Measurements from ENCODE around the gene KDELR1. TPM values are rescaled to one million over a fixed set of nuclear protein-coding genes. Genes with fewer than 3 reads are reported as not detected.

The KDELR1 gene
- total and polyA plus RNA-seq, 12 donors: 55.1 to 96.0 (median 73.2) TPM

DNA sequence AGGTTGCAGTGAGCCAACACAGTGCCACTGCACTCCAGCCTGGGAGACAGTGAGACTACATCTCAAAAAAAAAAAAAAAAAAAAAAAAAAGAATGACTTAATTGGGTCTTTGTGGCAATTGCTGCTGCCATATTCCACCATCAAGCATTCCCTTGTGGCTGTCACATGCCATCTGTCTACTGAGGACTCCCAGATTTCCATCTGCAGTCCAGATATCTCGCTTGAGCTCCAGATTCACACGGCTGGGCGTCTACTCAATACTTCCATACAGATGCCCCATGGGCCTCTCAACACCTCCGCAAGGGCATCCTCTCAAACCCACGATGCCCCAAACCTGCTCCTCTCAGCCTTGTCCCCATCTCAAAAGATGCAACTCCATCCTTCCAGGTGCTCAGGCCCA is 40.5 kb downstream of the KDELR1 start:
- Histone ChIP-seq H3K4me3 (no peak overlapping the region), H3K9me3 (no peaks in the 10 kb centered on the region), H3K36me3 (no peaks in the 10 kb centered on the region), H3K27ac (no peak overlapping the region), H3K4me1 (peaks cover 0 to 11% (median 6%) of the 10 kb centered on the region in 9 donors), H3K27me3 (no peaks in the 10 kb centered on the region)
- DNase-seq (no peak), ATAC-seq (no peak)
- intact Hi-C loops (cut with DNase I): no loop called here
- TF ChIP-seq, protein P1, sequence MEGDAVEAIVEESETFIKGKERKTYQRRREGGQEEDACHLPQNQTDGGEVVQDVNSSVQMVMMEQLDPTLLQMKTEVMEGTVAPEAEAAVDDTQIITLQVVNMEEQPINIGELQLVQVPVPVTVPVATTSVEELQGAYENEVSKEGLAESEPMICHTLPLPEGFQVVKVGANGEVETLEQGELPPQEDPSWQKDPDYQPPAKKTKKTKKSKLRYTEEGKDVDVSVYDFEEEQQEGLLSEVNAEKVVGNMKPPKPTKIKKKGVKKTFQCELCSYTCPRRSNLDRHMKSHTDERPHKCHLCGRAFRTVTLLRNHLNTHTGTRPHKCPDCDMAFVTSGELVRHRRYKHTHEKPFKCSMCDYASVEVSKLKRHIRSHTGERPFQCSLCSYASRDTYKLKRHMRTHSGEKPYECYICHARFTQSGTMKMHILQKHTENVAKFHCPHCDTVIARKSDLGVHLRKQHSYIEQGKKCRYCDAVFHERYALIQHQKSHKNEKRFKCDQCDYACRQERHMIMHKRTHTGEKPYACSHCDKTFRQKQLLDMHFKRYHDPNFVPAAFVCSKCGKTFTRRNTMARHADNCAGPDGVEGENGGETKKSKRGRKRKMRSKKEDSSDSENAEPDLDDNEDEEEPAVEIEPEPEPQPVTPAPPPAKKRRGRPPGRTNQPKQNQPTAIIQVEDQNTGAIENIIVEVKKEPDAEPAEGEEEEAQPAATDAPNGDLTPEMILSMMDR (IDR thresholded peaks at IDR 0.05): no peak
- 82 to 87% methylated on average over 5 of the region's 5 CpGs for WGBS, 2 donors

DNA sequence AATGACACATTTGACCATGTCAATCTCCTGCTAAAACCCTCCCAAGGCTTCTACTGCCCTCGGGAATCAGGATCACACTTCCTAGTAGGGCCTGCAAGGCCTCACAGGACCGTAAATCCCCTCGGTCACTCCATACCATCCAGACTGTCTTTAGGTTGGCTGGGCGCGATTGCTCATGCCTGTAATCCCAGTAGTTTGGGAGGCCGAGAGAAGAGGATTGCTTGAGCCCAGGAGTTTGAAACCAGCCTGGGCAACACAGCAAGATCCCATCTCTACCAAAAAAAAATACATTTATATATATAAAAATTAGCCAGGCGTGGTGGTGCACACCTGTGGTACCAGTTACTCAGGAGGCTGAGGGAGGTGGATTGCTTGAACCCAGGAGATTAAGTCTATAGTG is 42.6 kb downstream of the KDELR1 start:
- TF ChIP-seq, protein P1 (IDR thresholded peaks at IDR 0.05): no peak
- no peaks in the 10 kb centered on the region for H3K9me3 ChIP-seq
- DNase-seq: no peak
- H3K27ac ChIP-seq: no peak overlapping the region
- H3K4me1 ChIP-seq: peaks cover 0 to 11% (median 6%) of the 10 kb centered on the region in 9 donors
- intact Hi-C loops (cut with DNase I): no loop called here
- no peak overlapping the region for H3K4me3 ChIP-seq
- H3K27me3 ChIP-seq: no peaks in the 10 kb centered on the region
- H3K36me3 ChIP-seq: peaks cover 0 to 13% (median 0%) of the 10 kb centered on the region in 9 donors
- WGBS, 2 donors: 95% methylated on average over 7 of the region's 7 CpGs
- peak in 1 of 8 donors; percentile 10 for ATAC-seq

DNA sequence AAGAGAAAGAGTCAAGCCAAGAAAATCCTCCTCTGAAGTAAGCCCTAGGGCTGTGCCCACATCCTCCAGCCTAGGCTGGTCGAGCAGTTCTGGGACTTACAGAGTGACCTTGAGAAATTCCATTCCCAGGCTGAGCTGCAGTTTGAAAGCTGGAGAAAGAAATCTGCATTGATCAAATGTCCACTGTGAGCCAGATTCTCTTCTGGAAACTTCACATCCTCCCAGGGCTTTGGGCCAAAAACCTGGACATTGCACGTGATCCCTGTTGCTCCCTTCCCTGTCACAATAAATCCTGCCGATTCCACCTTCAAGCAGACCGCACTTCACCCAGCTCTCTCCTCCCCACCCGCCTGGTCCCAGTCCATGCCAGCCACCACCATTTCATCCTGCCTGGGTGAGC is 43.3 kb downstream of the KDELR1 start:
- intact Hi-C loops (cut with DNase I): no loop called here
- H3K27me3 ChIP-seq: no peaks in the 10 kb centered on the region
- DNase-seq (peak in 1 of 2 donors; percentile 48), ATAC-seq (peak in 7 of 8 donors; percentile 25 to 54 (median 40))
- WGBS, 2 donors: 21 to 33% methylated on average over 5 of the region's 5 CpGs
- TF ChIP-seq, protein P1 (IDR thresholded peaks at IDR 0.05): no peak
- H3K4me1 ChIP-seq: peaks cover 0 to 11% (median 6%) of the 10 kb centered on the region in 9 donors
- peak overlapping the region in 4 of 10 donors; percentile 40 to 58 (median 48) for H3K27ac ChIP-seq
- no peaks in the 10 kb centered on the region for H3K9me3 ChIP-seq
- H3K36me3 ChIP-seq: peaks cover 0 to 18% (median 0%) of the 10 kb centered on the region in 9 donors
- H3K4me3 ChIP-seq: no peak overlapping the region

DNA sequence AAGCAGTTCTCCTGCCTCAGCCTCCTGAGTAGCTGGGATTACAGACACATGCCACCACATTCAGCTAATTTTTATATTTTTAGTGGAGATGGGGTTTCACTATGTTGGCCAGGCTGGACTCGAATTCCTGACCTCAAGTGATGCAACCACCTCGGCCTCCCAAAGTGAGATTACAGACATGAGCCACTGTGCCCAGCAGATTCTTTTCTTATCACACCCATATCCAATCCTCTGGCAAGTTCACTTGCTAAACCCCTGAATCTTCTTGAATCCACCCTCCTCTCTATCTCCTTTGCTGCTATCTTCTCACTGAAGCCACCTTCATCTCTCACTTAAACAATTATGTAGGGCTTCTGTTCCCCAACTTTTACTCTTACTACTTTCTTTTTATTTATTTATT is 45.2 kb downstream of the KDELR1 start:
- Histone ChIP-seq H3K36me3 (peaks cover 0 to 32% (median 0%) of the 10 kb centered on the region in 9 donors), H3K9me3 (no peaks in the 10 kb centered on the region), H3K27ac (no peak overlapping the region), H3K4me3 (no peak overlapping the region), H3K4me1 (peaks cover 0 to 11% (median 6%) of the 10 kb centered on the region in 9 donors), H3K27me3 (no peaks in the 10 kb centered on the region)
- TF ChIP-seq, protein P1 (IDR thresholded peaks at IDR 0.05): no peak
- ATAC-seq: no peak
- intact Hi-C loops (cut with DNase I): no loop called here
- DNase-seq: no peak
- WGBS, 2 donors: 86 to 98% methylated on average over 2 of the region's 2 CpGs
